ENCODE measurements around the gene CFTR. TPM values are rescaled to one million over a fixed set of nuclear protein-coding genes. Genes with fewer than 3 reads are reported as not detected.
"Not testable (repeated sequence)": the region's sequence is repeated elsewhere in the genome, so short reads cannot be mapped to it uniquely, and the experiment has no call there.

Gene CFTR
- total RNA-seq = not detected in 2 replicates
- 0.15 TPM for polyA plus RNA-seq (2012)

DNA sequence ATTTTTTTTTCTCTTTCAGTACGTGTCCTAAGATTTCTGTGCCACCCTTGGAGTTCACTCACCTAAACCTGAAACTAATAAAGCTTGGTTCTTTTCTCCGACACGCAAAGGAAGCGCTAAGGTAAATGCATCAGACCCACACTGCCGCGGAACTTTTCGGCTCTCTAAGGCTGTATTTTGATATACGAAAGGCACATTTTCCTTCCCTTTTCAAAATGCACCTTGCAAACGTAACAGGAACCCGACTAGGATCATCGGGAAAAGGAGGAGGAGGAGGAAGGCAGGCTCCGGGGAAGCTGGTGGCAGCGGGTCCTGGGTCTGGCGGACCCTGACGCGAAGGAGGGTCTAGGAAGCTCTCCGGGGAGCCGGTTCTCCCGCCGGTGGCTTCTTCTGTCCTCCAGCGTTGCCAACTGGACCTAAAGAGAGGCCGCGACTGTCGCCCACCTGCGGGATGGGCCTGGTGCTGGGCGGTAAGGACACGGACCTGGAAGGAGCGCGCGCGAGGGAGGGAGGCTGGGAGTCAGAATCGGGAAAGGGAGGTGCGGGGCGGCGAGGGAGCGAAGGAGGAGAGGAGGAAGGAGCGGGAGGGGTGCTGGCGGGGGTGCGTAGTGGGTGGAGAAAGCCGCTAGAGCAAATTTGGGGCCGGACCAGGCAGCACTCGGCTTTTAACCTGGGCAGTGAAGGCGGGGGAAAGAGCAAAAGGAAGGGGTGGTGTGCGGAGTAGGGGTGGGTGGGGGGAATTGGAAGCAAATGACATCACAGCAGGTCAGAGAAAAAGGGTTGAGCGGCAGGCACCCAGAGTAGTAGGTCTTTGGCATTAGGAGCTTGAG lies at the start of gene CFTR:
CFTR (plus strand) TSS at position 801 of the 830 bp plus-strand sequence. CDS start 70 bp downstream, outside the sequence.
- DNase-seq (ENCODE audit: low read depth) = no peak

- no peak for DNase-seq (ENCODE audit: low read depth)
These were observed 44.3 kb upstream of the CFTR start for GRCh38 chr7:117435475-117436043.

- DNase-seq (ENCODE audit: low read depth) = no peak
These were observed 35.2 kb upstream of the CFTR start for GRCh38 chr7:117444646-117445045.

- DNase-seq (ENCODE audit: low read depth) = no peak
These were observed 34.6 kb upstream of the CFTR start for GRCh38 chr7:117445206-117445605.

- DNase-seq (ENCODE audit: low read depth) = no peak
These were observed 33.5 kb upstream of the CFTR start for GRCh38 chr7:117446220-117446815.

DNA sequence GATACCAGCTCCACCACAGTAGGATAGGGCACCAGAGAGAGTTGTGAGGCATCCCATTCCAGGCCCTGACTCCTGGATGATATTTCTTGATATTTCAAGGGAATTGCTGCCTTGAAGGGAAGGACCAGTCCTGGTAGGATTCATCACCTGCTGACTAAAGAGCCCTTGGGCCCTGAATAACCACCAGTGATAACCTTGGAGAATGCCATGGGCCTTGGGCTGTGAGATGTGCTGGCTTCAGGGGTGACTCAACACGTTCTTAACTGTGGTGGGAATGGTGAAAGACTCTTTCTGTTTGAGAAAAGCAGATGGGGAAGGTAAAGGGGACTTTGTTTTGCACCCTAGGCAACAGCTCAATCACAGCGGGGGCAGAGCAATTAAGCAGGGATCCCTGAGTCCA lies 31.2 kb upstream of the CFTR start:
- no peak for DNase-seq (ENCODE audit: low read depth)

DNA sequence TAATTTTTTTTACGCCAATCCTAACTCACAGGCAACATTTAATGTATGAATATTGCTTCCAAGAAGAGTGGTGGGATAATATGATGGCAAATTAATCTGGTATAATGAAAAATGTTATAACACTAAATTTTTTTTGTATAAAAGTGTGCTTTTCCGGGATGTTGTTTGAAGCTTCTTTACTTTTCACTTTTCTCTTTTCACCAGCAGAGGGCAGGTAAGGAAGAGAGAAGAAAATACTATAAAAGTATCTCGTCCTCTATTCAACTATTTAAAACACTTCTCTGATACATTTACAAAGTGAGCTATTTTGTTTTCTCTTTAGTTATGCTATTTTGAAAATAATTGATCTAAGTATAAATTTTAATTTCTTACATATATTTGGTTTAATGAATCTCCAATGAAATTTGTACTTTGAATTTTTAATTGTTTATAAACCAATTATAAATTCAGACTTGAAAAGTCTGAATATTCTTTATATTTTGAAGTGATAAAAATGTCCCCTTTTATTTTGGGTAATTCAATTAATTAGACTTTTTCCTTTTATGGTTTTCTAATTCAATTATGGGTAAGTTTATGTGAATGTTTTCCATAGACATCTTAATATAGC lies 20.7 kb upstream of the CFTR start:
- peak; percentile 62 for DNase-seq (ENCODE audit: low read depth)

DNA sequence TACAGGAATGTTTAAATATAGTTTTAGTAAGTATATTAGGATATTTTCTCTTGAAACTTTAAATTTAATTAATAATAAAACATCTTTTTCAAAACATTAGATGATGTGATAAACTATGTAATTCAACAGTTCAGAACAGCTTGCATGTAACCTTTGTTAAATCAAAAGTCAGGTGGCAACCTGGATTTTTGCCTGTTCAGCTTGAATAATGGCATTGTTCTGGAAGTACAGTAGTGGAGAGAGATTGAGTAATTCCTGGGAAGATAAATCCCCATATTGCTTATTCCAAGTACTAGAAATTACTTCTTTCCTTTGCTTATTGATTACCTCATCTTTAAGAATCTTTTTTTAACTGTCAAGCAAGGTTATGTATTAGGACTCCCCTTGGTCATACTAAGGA lies 20.1 kb upstream of the CFTR start:
- no peak for DNase-seq (ENCODE audit: low read depth)

GRCh38 chr7:117460815-117461214 lies 19.0 kb upstream of the CFTR start:
- DNase-seq (ENCODE audit: low read depth) = not testable (repeated sequence)

DNA sequence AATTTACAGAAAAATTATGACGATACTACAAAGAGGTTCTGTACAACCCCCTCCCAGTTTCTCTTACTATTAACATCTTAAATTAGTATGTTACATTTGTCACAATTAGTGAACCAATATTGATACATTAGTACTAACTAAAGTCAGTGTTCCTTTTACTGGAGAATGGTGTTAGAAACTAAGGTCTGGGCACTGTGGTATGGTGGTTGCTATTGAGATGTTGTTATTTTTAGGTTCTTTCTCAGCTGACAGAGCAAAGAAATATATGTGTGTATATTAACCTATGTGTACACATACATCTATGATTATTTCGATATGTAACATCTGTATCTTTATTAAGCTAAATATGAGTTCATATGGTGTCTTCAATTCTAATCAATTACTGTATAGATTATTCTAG lies 11.7 kb upstream of the CFTR start:
- no peak for DNase-seq (ENCODE audit: low read depth)

DNA sequence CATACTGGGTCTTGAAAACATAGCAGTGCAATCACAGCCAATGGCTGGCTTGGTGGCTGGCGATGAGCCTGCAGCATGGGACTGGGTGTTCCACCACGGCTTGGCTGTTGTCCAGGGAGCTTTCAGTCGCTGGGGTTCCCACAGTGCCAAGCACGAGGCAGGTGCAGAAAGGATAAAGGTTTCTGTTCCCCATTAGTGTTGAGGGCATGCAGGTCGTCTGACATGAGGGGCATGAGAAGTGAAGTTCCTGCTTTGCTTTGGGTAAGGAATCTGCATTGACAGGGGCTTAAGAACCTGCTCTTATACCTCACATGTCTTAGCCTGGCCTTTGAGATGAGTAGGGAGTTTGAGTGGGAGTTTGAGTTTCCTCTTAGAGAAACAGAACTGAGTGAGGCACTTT lies 9.0 kb upstream of the CFTR start:
- peak; percentile 9 for DNase-seq (ENCODE audit: low read depth)

- peak; percentile 40 for DNase-seq (ENCODE audit: low read depth)
These were observed 7.5 kb upstream of the CFTR start for GRCh38 chr7:117472335-117472734.

GRCh38 chr7:117476557-117477215 lies 3.1 kb upstream of the CFTR start:
- DNase-seq (ENCODE audit: low read depth) = no peak

GRCh38 chr7:117478836-117479224 lies 995 bp upstream of the CFTR start:
- DNase-seq (ENCODE audit: low read depth) = no peak

DNA sequence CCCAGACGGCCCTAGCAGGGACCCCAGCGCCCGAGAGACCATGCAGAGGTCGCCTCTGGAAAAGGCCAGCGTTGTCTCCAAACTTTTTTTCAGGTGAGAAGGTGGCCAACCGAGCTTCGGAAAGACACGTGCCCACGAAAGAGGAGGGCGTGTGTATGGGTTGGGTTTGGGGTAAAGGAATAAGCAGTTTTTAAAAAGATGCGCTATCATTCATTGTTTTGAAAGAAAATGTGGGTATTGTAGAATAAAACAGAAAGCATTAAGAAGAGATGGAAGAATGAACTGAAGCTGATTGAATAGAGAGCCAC lies 184 bp downstream of the CFTR start:
- DNase-seq (ENCODE audit: low read depth) = no peak

GRCh38 chr7:117480978-117481377 lies 1.2 kb downstream of the CFTR start:
- peak; percentile 16 for DNase-seq (ENCODE audit: low read depth)

GRCh38 chr7:117485118-117485620 lies 5.3 kb downstream of the CFTR start:
- no peak for DNase-seq (ENCODE audit: low read depth)

DNA sequence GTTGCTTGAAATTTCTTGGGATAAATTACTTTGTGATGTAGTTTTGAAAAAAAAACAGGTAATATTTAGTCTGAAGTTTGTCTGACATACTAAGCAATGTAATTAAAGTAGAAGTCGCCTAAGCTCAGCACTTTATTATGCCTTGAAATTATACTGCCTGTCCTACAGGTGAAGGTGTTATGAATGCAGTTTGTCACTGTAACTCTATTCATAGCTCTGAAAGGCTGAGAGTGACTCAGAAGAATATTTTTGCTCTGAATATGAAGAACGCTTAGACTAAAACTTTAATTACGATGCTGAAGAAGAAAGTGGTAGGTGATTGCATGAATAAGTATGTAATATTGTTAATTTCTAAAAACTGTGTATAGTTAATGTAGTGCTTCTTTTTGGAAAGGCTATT lies 9.2 kb downstream of the CFTR start:
- DNase-seq (ENCODE audit: low read depth) = no peak

GRCh38 chr7:117489430-117489829 lies 9.6 kb downstream of the CFTR start:
- DNase-seq (ENCODE audit: low read depth) = no peak

DNA sequence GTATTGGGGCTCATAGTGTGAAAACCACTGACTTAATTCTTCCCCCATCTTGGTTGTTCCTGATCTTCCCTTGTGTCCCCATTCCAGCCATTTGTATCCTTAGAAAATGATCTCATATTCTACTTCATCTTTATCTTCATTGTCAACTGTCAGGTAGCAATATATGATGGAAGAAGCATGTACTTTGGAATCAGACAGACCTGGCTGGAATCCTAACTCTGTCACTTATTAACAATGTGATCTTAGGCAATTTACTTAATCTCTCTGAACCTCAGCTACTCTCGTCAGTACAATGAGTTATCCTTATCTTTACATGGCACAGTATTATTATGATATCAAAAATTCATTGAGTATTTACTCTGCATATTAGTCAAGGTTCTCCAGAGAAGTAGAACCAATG lies 10.1 kb downstream of the CFTR start:
- no peak for DNase-seq (ENCODE audit: low read depth)

GRCh38 chr7:117492649-117493048 lies 12.8 kb downstream of the CFTR start:
- no peak for DNase-seq (ENCODE audit: low read depth)

- DNase-seq (ENCODE audit: low read depth) = no peak
These were observed 13.6 kb downstream of the CFTR start for GRCh38 chr7:117493460-117493859.

Measured in myocyte (in vitro differentiated cells).